Right lobe of liver (tissue), 6 donors: Measurements from ENCODE around the gene MRPS18B. TPM values are rescaled to one million over a fixed set of nuclear protein-coding genes. Genes with fewer than 3 reads are reported as not detected.
A peak's percentile ranks its signal among the peaks of the same experiment; 100 is the strongest.

Source experiments
- ATAC-seq, 4 donors: fragments of 200-7000 bp; cut with Tn5 transposase; one replicate each; pipeline ENCODE4 v1.9.1; 2020; ENCODE audit warnings: mild to moderate bottlenecking in 4 of 4, moderate library complexity in 4 of 4
- DNase-seq, 3 donors: peaks; one replicate each; pipeline ENCODE4 v3.0.0-alpha.2; 2020
- H3K27ac ChIP-seq, 3 donors: fragments of 200-600 bp; one replicate each; pipeline ENCODE4 v1.8.0; 2022
- H3K27me3 ChIP-seq, 2 donors: fragments of 200-600 bp; one replicate each; pipeline ENCODE4 v1.8.0; 2022
- H3K36me3 ChIP-seq, 4 donors: fragments of 200-600 bp; sonication (generic) in 1 of 4; one replicate each; pipeline versions ENCODE4 v1.5.1 to v1.8.0; 2017 to 2022; ENCODE audit warnings: control low read depth in 1 of 4
- H3K4me1 ChIP-seq, 4 donors: fragments of 200-600 bp; sonication (generic) in 1 of 4; one replicate each; pipeline versions ENCODE4 v1.5.1 to v1.8.0; 2017 to 2022; ENCODE audit warnings: control low read depth in 1 of 4
- H3K4me3 ChIP-seq, 3 donors: fragments of 200-600 bp; one replicate each; pipeline ENCODE4 v1.8.0; 2022
- H3K9me3 ChIP-seq, 4 donors: fragments of 200-600 bp; sonication (generic) in 1 of 4; one replicate each; pipeline versions ENCODE4 v1.5.1 to v1.8.0; 2017 to 2022; ENCODE audit warnings: control low read depth in 1 of 4
- CTCF ChIP-seq, 4 donors: fragments of 200-600 bp in 3 of 4; fragments of 450-650 bp in 1 of 4; IDR thresholded peaks; one replicate each; pipeline versions ENCODE4 v1.5.1 to v1.8.0; 2016 to 2022; ENCODE audit warnings: antibody characterized with exemption in 4 of 4, mild to moderate bottlenecking in 2 of 4
- POLR2A ChIP-seq: fragments of 450-650 bp; IDR thresholded peaks from one replicate; pipeline ENCODE4 v1.6.1; 2017; ENCODE audit warnings: antibody characterized with exemption, mild to moderate bottlenecking
- WGBS: methylation state at CpG from one replicate; pipeline ENCODE4 v1.1.6; 2018; ENCODE audit warnings: low coverage, low lambda C conversion rate; ENCODE audit not compliant: insufficient coverage; ENCODE audit errors: missing lambda C conversion rate; 5-methylcytosine and 5-hydroxymethylcytosine counted together
- intact Hi-C, 2 donors: fragments of 100-400 bp; cut with DNase I; formaldehyde crosslinking; loops; one replicate each; pipeline versions ENCODE4 v1.11.2 to v1.14.1; 2022
- total RNA-seq, 6 experiments: library from RNA; depleted of rRNA in 2 of 6; stranded (reverse); fragments of >200 nt in 2 of 6; fragmentation: NEBNext Ultra II Directional in 3 of 6; extraction: Animal tissue kit (Norgen Biotek cat#: 25700) in 3 of 6; gene quantifications; one replicate each; pipeline versions ENCODE4 v1.1.0 to v1.2.4, GENCODE V29; 2016 to 2023
- donor health status: DM: no; HTN: yes; CAD: no.
- donor health status: DM: no; HTN: no; CAD: no.
- donor health status: DM: no; HTN: no; CAD: no.
- donor health status: DM: no; HTN: yes; CAD: no.
- donor health status: DM: no; HTN: yes; CAD: no.

The MRPS18B gene
- total RNA-seq, 6 experiments from 2014 or later = 43.3 to 73.9 (median 56.2) TPM

- DNase-seq (peak; percentile 99 to 100 (median 99)), ATAC-seq (peak; percentile 98 to 99 (median 98))
- peak within 1 kb of the TSS; percentile 83 to 92 (median 89) for H3K27ac ChIP-seq
- H3K27me3 ChIP-seq = no peaks in the 10 kb centered on the region
- peak within 1 kb of the TSS; percentile 77 to 94 (median 85) for H3K4me3 ChIP-seq
- under 1% methylated on average over 41 of the region's 59 CpGs for WGBS
- H3K4me1 ChIP-seq = peaks cover 0 to 33% (median 12%) of the 10 kb centered on the region in 4 donors
- H3K36me3 ChIP-seq = no peaks in the 10 kb centered on the region
- intact Hi-C loops = no loop called here
- TF ChIP-seq CTCF (IDR thresholded peaks at IDR 0.05) = no peak
- peak; percentile 69 for TF ChIP-seq POLR2A
- H3K9me3 ChIP-seq = no peaks in the 10 kb centered on the region
Measured at GRCh38 chr6:30571075-30571761, 46.4 kb upstream of the MRPS18B start, which contains the start of gene ABCF1. TSS of gene ABCF1 (plus strand) at chr6:30571442. CDS start at chr6:30571488, 46 bp downstream.

- peaks cover 0 to under 1% (median under 1%) of the 10 kb centered on the region in 4 donors for H3K36me3 ChIP-seq
- TF ChIP-seq CTCF (IDR thresholded peaks at IDR 0.05) (no peak), POLR2A (no peak)
- intact Hi-C loops = no loop called here
- H3K4me1 ChIP-seq = peaks cover 0 to 30% (median 11%) of the 10 kb centered on the region in 4 donors
- no peaks in the 10 kb centered on the region for H3K27me3 ChIP-seq
- H3K9me3 ChIP-seq = no peaks in the 10 kb centered on the region
- ATAC-seq = no peak
- DNase-seq = no peak
- H3K4me3 ChIP-seq = peak overlapping the region; percentile 77 to 94 (median 85)
- H3K27ac ChIP-seq = peak overlapping the region; percentile 83 to 92 (median 89)
- 0% methylated on average over 8 of the region's 8 CpGs for WGBS
Measured at GRCh38 chr6:30571762-30572082, 45.9 kb upstream of the MRPS18B start.

GRCh38 chr6:30572148-30572547 lies 45.5 kb upstream of the MRPS18B start:
- DNase-seq (no peak), ATAC-seq (no peak)
- no peak for TF ChIP-seq CTCF (IDR thresholded peaks at IDR 0.05)
- no peak for TF ChIP-seq POLR2A
- Histone ChIP-seq H3K27ac (no peak overlapping the region), H3K9me3 (no peaks in the 10 kb centered on the region), H3K36me3 (peaks cover 0 to 5% (median 2%) of the 10 kb centered on the region in 4 donors), H3K4me3 (peak overlapping the region; percentile 77 to 94 (median 85)), H3K27me3 (no peaks in the 10 kb centered on the region), H3K4me1 (peaks cover 0 to 30% (median 11%) of the 10 kb centered on the region in 4 donors)
- intact Hi-C loops = no loop called here

GRCh38 chr6:30573113-30573512 lies 44.5 kb upstream of the MRPS18B start:
- 40% methylated on average over 4 of the region's 4 CpGs for WGBS
- H3K4me3 ChIP-seq = no peak overlapping the region
- intact Hi-C loops = no loop called here
- no peak overlapping the region for H3K27ac ChIP-seq
- DNase-seq = no peak
- TF ChIP-seq POLR2A (no peak), CTCF (IDR thresholded peaks at IDR 0.05) (no peak)
- H3K36me3 ChIP-seq = peaks cover 0 to 15% (median 9%) of the 10 kb centered on the region in 4 donors
- H3K4me1 ChIP-seq = peaks cover 0 to 27% (median 9%) of the 10 kb centered on the region in 4 donors
- no peaks in the 10 kb centered on the region for H3K27me3 ChIP-seq
- no peak for ATAC-seq
- no peaks in the 10 kb centered on the region for H3K9me3 ChIP-seq
